SW480 (cell line): Measurements from ENCODE around the gene NBEA.

Experiments
- DNase-seq: peaks from one replicate; pipeline ENCODE4 v3.0.0-alpha.2; 2016; ENCODE audit warnings: low spot score

The NBEA gene

DNA sequence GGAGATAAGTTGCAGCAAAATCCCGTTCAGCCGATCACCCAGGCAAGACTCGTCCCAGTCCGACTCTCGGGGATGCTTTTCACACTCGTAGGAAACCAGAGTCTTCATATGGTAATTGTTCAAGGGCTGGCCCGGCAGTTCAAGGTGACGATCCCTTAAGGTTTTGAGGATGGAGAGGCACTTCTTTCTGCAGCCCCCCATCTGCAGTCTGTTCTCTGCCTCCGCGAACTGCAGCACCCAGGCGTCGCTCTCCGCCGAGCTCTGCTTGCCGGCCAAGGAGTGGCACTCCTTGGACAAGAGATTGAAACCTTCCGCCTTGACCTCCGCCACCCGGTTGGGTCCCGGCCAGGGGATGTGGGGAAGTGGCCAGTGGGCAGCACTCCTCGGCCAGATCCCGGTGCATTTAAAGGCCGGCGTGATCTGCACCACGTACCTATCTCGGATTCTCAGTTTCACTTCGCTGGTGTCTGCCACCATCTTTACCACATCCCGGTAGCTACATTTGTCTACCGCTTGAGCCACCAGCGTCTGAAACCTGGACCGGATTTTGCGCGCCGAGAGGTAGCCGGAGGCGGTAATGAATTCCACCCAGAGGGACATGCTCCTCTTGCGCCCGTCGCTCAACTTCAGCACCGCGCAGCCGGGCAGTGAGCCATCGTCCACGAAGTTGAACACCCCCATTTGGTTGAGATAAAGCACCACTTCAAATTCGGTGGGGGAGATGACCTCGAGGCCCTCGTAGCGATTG, 533.3 kb downstream of the NBEA start:
- DNase-seq, result no peak

DNA sequence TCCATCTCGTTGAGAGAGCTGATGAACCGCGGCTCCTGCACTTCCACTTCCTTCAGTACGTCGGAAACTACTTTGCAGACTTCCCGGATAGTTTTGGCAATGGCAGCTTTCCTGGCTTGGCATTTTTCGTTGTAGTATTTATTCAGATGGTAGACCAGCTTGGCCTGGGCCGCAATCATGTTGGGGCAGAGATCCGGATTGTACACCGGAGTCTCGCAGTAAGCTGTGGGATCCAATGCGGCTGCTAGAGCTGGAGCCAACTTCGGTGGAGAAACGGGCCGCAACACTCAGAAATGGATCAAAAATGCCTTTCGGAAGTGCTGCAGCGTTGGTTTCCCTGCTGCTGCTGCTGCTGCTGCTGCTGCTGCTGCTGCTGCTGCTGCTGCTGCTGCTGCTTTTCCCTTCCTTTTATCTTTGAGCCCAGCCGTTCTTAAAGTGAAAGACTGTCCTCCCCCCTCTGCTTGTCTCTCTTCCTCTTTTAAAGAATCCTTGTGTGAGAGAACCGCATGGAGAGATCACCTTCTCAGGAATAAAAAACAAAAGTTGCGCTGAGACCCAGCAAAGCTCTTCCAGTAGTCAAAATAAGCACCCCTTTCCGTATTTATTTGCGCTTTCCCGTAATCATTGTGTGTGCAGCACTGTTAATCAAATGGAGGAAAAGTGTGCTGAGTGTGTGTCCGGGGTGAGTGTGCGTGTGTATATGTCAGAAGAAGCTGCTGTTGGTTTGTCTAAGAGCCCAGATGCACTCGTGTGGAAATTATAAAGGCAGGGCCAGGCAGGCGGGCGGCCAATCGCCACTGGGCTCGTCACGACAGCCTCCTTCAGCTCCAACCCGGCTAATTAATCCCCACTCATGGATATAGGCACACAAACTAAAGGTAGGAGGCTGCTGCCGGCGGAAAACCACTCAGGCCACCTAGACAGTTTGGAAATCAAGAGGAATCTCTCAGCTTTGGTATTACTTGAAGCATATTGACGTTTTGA, 534.2 kb downstream of the NBEA start, which contains the start of gene MAB21L1:
Gene MAB21L1 (minus strand): TSS at position 730 of the 984 bp plus-strand sequence. CDS start 551 bp downstream, at position 179.
- DNase-seq, result no peak

DNA sequence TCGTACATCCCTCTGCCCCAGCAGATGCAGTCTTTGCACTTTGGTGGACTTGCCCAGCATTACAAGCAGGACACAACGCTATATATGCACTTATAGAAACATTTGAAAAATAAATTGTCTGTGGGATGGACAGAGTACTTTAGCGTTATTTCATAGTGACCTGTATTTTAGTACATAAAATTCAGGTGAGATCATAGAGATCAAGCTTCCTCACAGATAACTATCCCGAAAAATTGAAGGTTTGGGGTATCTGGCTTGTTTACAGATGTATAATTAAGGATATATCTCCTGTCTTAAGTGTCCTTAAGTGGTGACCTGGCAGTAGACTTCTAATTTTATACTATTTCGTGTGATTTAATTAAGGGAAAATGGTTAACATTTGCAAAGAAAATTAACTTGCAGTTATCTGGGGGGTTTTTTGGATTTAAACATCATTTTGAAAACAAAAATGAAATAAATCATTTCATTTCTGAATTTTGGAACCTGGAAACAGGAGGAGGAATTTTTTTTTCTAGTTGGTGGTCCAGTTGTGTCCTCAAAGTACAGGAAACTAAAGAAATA, 535.4 kb downstream of the NBEA start:
- DNase-seq, result no peak

DNA sequence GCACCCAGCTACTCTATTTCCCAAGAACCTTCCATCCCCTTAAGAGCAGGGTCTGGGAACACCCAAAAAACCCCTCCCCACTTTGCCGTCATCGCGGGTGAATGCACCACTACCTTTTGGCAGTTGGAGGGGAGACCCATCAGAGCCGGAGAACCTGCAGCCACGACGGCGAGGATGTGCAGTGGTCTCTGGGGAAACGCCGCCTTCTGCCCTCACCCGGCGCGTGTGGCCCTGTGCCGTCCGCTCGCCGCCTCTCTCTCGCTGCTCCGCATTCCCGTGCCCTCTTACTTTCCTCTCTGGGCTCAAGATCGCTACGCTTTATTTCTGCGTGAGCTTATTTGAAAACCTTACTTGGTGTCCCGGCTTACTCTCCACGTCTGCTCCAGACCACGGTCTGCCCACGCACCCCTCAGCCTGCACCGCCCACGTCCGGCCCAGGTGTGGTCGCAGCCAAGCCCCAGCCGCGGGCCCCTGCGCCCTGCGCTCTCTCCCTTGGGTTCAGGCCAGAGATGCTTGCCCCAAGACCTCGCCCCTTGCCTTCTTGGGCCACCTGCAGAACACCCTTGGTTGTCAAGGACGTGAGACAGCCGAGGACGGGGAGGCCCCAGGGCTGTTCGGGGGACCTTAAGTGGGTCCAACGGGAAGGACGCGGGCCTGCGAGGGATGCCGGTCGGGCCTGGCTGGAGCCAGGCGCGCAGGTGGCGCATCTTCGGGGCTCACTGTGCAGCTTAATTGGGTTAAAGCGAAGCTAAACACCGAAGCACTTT, 536.4 kb downstream of the NBEA start:
- no peak for DNase-seq

DNA sequence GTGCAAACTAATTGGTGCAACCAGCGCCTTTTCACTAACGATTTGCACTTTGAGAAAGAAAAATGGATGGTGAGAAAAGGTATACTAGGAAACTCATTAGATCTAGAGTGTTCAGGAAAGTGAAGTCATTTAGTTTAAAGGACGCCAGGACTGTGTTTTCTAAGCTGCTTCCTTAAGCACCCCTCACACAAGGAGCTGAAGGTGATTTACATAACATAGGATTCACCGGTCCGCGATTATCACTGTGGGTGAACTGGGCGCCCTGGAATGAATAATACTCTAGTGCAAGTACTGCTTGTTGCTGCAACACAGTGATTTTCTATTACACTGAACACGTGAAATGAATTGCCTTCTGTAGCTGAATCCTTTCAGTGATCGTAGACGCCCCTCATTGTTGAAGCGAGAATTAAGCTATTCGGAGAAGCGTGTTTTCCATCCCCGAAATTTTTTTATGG, 537.0 kb downstream of the NBEA start:
- no peak for DNase-seq

DNA sequence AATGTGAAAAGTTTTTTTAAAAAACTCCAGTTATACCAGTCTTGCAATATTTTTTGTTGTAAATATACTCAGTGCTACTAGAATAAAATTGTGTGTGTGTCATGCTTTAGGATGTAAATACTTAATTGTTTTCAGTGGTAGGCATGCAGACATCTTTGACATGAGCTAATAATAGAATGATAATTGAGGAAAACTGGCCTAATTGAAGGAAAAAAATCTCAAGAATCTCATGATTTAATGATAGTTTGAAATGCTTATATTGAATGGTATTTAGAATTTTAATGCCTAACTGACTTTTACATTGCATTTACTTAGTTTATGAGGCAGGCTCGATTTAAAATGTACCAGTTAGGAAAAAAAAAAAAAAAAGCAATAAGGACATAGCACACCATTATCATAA, 537.6 kb downstream of the NBEA start:
- no peak for DNase-seq

DNA sequence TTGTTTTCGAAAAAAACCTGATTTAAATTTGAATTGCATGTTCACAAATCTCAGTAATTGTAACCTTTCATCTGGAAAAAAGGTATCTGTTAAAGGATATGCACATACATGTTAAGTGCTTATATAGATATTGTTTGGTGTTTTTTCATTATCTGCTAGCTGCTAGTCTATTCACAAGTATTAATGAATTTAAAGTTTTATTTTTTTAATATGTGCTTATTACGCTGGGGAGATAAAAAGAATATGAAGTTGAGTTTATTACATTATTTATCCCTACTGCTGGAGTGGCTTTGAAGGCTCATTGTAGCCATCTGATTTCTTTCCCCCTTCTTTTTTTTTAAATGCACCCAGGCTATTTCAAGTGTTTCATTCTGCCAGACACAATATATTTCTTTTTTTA, 538.3 kb downstream of the NBEA start:
- DNase-seq, result no peak

DNA sequence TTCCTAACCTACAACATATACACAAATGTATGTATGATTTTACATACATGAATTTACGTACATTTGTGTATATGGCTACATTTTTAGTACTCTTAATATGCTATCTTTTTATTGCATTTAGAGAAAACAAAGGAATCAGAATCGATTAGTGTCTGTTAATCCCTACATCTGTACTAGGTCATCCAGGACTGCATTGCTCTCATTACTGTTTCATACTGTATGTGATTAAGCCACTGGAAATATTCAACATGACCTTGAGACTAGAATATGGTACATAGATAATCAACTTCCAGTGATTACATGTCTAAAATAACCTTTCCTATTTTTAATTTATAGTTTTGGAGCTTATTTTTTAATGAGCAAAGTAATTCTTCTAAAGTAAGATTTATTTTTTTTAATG, 539.7 kb downstream of the NBEA start:
- DNase-seq, result no peak

DNA sequence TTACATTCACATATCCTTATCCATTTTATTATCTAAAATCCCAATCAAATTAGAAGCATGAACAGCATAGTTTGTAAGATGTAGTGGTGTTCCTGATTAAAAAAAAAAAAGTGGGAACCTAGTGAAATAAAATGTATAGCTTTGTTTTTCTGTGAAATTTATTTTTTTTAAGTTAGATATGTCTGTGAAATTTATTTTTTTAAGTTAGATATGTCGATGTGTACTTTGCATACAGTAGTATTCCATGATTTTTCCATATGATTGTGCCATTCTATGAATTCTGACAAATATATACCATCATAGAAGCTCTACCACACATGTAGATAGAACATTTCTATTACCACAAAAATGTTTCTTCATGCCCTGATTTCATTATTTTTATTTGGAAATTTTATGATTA, 540.5 kb downstream of the NBEA start:
- no peak for DNase-seq

DNA sequence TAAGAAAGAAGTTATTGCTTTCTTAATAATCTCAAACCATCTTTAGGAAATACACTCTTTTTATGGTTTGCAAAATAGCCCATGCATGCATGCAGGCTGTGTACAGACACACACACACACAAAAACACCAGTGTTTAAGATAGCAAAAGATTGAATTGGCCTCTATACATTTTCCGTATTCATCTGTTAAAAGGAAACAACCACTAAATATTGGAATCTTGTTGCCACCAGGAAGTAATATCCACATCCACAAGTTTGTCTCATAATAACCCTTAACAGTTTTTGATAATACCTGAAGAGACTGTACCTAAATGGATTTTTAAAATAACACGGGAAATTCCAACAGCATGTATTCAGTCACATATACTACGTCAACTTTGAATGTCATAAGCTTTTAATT, 541.7 kb downstream of the NBEA start:
- DNase-seq, result no peak

DNA sequence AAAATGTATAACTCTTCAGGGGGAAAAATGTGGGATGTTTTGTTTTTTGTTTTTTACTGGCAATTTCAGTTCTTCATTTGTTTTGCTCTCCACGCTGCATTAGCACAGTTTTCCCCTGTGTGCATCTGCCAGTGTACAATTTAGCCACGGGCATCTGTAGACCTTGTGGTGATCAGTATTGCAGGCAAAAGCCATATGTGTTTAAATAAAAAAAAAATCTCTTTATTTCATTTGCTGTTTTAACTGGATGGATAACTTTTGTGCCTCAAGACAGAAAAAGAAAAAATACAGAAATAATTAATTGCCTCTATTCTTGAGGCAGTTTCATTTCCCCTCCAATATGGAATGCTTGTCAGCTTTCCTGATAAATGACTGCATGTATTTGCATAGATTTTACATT, 542.3 kb downstream of the NBEA start:
- DNase-seq, result no peak

DNA sequence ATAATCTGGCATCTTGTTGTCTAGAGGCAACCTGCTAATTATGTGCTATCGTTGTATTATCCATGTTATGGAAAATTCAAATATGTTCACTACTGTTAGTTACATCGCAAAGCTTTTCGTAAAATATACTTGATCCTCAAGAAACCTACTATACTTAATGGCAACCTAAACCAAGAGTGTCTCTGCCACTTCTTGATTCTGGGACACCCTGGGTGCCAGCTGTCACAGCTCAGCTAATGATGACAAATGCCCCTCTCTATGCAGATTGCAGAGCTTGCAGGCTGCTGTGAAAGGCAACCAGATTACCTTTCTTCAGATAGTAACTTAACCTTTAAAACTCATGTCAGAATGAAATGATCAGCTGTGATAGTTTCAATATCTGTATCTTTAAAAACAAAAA, 543.4 kb downstream of the NBEA start:
- DNase-seq, result no peak

DNA sequence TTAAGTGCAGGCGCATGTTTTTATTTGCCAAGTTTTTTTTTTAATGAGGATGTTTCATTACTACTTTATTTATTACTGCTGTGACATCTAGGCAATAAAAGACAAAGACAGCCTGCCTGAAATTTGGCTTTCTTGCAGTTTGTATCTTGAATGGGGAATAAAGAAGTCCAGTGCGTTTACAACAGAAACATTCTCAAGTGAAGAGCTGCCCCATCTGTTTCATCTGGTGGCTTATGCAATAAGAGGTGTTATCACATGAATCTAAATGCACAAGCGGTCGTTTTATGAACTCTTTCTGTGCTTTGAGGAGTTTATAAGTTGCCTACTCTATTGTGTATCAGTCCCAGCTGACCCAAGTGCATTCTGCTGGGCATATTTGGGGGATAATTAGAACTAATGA, 547.0 kb downstream of the NBEA start:
- DNase-seq, result no peak

DNA sequence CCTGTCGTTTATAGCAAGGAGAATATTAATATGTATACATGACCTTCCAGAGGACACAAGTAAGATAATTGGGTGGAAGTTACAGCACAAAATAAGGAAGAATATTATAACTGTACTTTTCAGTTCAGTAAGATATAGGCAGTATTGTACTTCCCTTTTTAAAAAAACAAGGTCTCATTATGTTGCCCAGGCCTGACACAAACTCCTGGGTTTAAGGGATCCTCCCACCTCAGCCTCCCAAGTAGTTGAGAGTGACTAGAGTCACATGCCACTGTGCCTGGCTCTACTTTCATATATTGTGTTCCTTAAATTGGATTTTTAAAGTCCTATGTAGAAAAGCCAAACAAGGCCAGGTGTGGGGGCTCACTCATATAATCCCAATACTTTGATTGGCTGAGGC, 553.9 kb downstream of the NBEA start:
- DNase-seq, result no peak

DNA sequence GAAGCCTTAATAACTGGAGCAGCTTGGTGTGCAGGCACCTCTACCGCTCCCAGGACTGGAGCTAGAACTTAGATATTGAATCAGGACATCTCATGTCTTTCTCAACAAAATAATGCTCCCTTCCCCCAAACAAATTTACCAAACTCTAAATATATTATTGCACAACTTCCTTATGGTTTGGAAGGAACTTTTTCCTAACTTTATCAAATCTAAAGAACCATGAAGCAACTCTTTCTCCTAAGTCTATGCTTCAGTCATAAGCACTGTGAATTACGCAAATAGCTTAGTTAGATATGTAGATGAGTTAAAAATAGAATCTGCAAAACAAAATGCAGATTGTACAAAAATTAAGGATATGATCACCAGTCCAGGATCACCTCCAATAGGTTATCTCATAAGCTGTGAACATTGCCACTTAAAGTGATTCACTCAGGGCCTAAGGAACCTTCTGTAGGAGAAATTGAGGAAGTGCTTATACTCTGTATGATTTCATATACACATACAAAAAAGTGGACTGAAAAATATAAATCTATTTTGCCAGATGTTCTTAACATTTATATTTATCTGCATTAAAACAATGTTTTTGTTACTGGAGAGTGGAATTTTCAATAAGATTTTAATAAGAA, 554.8 kb downstream of the NBEA start:
- no peak for DNase-seq

DNA sequence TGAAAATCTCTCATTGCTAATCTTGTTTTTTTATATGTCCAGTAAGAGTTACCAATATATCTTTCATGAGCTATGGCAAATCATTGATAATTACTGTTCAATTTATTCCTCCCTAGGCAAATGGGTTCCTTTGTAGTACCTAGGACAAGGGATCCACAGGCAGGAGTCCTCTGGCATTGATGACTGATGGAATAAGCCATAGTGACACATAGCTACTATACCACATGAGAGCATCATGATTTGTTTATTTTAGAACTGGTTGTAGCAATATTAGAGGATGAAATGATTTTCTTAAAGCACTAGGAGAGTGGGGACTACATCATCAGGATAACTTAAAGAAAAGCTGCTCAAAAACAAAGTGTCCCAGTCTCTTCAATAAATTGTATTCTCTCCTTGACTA, 556.2 kb downstream of the NBEA start:
- no peak for DNase-seq

DNA sequence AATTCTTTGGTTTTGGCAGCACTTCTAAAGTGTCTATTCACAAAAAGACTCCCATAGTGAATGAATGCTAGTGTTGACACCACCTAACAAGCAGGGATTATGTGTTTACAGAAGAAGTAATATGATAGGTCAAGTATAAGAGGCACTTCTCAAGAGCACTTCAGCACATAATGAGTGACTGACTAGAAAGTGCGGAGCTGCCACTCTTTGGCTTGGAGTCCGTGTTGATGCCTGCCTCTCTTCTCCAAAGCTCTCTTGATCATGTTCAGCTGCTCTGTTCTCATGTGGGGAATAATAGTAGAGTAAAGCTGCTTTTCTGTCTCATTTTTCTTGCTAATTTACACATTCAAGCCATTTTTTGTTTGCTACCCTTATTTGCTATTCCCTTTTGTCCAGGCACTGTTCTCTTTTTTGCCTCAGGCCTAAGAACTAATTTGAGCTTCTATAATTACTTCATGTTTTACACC, 557.2 kb downstream of the NBEA start:
- no peak for DNase-seq

DNA sequence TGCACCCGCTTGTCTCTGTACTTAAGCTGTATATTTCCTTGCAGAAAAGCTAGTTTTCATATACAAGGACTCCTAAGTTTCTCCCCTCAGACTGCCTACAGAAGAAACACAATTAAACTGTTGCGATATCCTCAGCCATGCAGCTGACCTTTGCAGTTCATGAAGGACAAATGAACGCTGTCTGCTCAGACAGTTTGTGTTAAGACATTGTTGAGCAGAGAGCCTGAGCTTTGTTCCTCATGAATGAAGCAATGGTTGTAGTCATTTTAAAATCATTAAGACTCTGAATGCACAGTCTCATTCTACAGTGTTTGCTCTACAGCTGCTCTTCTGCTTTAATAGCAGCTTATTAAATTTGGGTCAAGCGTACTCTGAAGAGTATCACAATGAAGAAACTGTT, 557.6 kb downstream of the NBEA start:
- no peak for DNase-seq

DNA sequence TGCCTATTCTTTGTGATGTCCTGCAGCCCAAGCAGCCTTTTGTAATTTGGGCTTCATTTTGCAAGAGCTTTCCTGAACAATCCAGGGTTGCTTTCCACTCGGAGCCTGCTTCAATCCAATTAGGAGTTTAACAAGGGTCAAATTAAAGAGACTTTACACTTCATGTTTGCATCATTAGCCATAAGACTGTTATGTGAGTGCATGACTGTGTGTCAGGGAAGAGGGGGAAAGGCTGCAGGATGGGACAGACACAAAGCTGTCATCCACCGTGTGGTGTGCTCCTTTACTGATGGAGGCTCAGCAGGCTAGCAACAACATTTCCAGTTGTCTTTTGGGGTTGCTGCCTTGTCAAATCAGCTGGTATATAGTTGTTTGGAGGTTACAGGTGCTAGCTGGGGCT, 558.1 kb downstream of the NBEA start:
- DNase-seq, result no peak

DNA sequence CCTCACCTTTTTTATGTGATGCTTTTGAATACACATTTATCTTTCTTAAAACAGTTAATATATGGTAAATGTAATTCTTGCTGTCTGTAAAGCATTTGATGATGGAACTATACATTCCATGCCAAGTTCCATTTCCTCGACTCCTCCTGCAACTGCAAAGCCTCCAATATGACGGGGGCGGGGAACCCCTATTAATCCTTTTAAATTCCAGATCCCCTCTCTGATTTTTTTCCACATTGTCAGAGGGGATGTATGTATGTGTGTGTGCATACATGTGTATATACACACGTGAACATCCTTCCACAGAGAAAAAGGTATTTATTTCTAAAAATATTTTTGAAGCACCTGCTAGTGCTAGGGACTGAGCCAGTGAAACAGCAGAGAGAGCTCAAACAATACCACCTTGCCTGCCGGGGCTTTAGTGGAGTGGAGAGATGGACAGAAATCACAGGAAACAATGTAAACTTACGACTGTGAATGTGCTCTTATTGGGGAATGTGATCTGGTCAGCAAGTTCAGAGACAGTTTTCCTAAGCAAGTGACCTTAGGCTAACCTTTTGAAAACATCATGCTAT, 559.7 kb downstream of the NBEA start:
- DNase-seq, result no peak

DNA sequence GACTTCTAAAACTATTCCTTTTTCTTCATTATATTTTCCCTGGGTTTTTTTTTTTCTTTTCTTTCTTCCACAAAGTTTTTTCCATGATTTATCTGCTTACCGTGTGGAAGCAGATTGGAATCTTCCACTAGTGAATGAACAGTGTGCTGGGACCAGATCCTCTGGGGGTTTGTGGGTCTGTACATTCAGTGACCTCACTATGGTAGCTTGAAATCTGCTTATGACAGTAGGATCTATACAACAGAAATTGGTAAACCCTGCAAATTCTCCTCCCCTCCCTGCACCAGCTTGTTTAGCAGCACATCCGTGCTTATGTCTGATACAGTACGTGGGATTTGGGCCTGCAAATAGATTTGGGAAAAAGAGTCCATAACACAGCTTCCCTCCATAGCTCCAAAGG, 560.4 kb downstream of the NBEA start:
- no peak for DNase-seq
